ENCODE measurements around the gene SYNPO.

The SYNPO gene

DNA sequence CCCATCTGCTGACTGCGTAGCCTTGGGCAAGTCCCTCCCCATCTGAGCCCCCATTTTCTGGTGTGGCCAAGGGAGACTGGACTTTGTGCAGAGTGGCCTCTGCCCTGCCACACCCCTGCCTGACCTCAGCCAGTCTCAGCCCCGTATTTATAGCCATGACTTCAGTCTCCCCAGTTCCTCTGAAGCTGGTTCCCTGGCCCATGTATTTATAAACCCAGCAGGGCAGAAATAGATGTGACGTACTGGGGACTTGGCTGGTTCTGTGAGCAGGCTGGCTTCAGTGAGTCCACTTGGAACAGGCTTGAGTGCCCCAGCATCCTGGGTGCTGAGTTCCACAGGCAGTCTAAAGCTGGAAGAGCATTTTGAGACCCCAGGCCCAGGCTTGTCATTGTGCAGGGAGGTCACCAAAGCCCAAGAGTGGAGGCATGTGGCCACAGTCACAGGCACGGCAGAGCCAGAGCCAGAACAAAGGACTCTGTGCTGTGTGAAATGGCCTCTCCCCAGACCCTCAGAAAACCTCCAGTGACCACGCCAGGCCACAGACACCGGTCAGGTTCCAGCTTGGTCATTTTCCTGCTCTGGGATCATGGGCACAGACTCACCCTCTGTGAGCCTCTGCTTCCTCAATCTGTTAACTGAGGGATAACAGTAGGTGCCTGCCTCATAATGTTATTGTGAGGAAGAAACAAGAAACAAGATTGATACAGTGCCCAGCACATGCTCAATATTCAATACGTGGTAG is 30.4 kb upstream of the SYNPO start:
- no peak for DNase-seq (ENCODE audit: extremely low read depth, insufficient read length)
- Histone ChIP-seq H3K4me3 (replicated peaks; ENCODE audit: low read depth, low read length) (no peak overlapping the region), H3K27me3 (replicated peaks; ENCODE audit: control insufficient read depth, insufficient read depth, low read length) (no peaks in the 10 kb centered on the region; the same call in none of the 2 replicates), H3K36me3 (ENCODE audit: control insufficient read depth, insufficient read depth, low read length) (no peaks in the 10 kb centered on the region)
- TF ChIP-seq CTCF (IDR thresholded peaks at IDR 0.05; ENCODE audit: insufficient read depth, low read length, poor library complexity, severe bottlenecking): no peak

DNA sequence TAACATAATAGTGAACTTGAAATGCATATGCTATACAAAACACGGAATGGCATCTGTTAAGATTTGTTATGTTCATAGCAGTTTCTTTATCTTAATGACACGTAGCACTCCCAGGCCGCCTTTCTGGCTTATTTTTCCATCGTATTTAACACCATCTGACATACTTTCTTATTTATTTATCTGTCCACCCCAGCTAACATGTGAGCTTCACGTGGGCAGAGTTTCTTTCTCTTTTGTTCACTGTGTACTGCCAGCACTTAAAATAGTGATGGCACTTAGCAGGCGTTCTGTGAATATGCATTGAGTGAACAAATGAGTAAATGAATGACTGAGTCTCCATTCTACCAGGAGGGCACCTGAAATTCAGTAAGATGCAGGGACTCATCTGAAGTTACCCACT is 29.4 kb upstream of the SYNPO start:
- no peaks in the 10 kb centered on the region; the same call in none of the 2 replicates for H3K27me3 ChIP-seq (replicated peaks; ENCODE audit: control insufficient read depth, insufficient read depth, low read length)
- TF ChIP-seq CTCF (IDR thresholded peaks at IDR 0.05; ENCODE audit: insufficient read depth, low read length, poor library complexity, severe bottlenecking): no peak
- no peaks in the 10 kb centered on the region for H3K36me3 ChIP-seq (ENCODE audit: control insufficient read depth, insufficient read depth, low read length)
- no peak overlapping the region for H3K4me3 ChIP-seq (replicated peaks; ENCODE audit: low read depth, low read length)
- DNase-seq (ENCODE audit: extremely low read depth, insufficient read length): no peak

DNA sequence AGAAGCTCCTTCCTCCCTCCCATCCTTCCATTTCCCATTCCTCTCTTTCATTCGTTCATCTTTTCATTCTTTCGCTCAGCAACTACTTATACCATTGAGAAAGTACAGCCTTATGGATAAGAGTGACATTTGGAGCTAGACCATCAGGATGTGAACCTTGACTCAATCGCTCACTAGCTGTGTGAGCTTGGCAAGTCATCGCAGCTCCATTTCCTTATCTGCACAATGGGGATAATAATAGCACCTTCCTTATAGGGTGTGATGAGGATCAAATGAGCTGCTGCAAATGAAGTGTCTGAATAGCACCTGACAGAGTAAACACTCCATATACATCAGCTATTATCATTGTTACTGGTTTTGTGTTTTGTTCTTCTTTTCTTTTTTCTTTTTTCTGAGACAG is 28.1 kb upstream of the SYNPO start:
- no peak for DNase-seq (ENCODE audit: extremely low read depth, insufficient read length)
- no peak for TF ChIP-seq CTCF (IDR thresholded peaks at IDR 0.05; ENCODE audit: insufficient read depth, low read length, poor library complexity, severe bottlenecking)
- no peaks in the 10 kb centered on the region for H3K36me3 ChIP-seq (ENCODE audit: control insufficient read depth, insufficient read depth, low read length)
- no peaks in the 10 kb centered on the region; the same call in none of the 2 replicates for H3K27me3 ChIP-seq (replicated peaks; ENCODE audit: control insufficient read depth, insufficient read depth, low read length)
- H3K4me3 ChIP-seq (replicated peaks; ENCODE audit: low read depth, low read length): no peak overlapping the region

GRCh38 chr5:150612905-150613670 is 27.4 kb upstream of the SYNPO start:
- no peaks in the 10 kb centered on the region; the same call in none of the 2 replicates for H3K27me3 ChIP-seq (replicated peaks; ENCODE audit: control insufficient read depth, insufficient read depth, low read length)
- no peaks in the 10 kb centered on the region for H3K36me3 ChIP-seq (ENCODE audit: control insufficient read depth, insufficient read depth, low read length)
- no peak overlapping the region for H3K4me3 ChIP-seq (replicated peaks; ENCODE audit: low read depth, low read length)
- no peak for DNase-seq (ENCODE audit: extremely low read depth, insufficient read length)
- TF ChIP-seq CTCF (IDR thresholded peaks at IDR 0.05; ENCODE audit: insufficient read depth, low read length, poor library complexity, severe bottlenecking): no peak

GRCh38 chr5:150613991-150614660 is 26.3 kb upstream of the SYNPO start:
- H3K4me3 ChIP-seq (replicated peaks; ENCODE audit: low read depth, low read length): no peak overlapping the region
- TF ChIP-seq CTCF (IDR thresholded peaks at IDR 0.05; ENCODE audit: insufficient read depth, low read length, poor library complexity, severe bottlenecking): peak; percentile 27

More at GRCh38 chr5:150613991-150614660, 26.3 kb upstream of the SYNPO start:
- H3K27me3 ChIP-seq (replicated peaks; ENCODE audit: control insufficient read depth, insufficient read depth, low read length): no peaks in the 10 kb centered on the region; the same call in none of the 2 replicates
- DNase-seq (ENCODE audit: extremely low read depth, insufficient read length): no peak
- H3K36me3 ChIP-seq (ENCODE audit: control insufficient read depth, insufficient read depth, low read length): no peaks in the 10 kb centered on the region
